Large intestine (tissue), 3 donors: ENCODE measurements around the gene GPR152. TPM values are rescaled to one million over a fixed set of nuclear protein-coding genes. Genes with fewer than 3 reads are reported as not detected.
"Not testable (repeated sequence)": the region's sequence is repeated elsewhere in the genome, so short reads cannot be mapped to it uniquely, and the experiment has no call there.

Source experiments
- DNase-seq, 2 donors: peaks; one replicate each; pipeline versions ENCODE4 v3.0.0 to v3.0.0-alpha.2; 2013
- H3K27ac ChIP-seq: one replicate; pipeline ENCODE4 v1.5.1; 2013; ENCODE audit warnings: low read length
- H3K27me3 ChIP-seq: 2 replicates; pipeline ENCODE4 v1.6.1; 2013; ENCODE audit warnings: low read length; ENCODE audit not compliant: control insufficient read depth, insufficient read depth
- H3K36me3 ChIP-seq: 2 replicates; pipeline ENCODE4 v1.6.1; 2013; ENCODE audit warnings: low read length; ENCODE audit not compliant: control insufficient read depth, insufficient read depth
- H3K4me1 ChIP-seq: one replicate; pipeline ENCODE4 v1.6.1; 2013; ENCODE audit warnings: low read length; ENCODE audit not compliant: control insufficient read depth, insufficient read depth
- H3K4me3 ChIP-seq: one replicate; pipeline ENCODE4 v1.5.1; 2013; ENCODE audit warnings: low read length
- H3K9me3 ChIP-seq: one replicate; pipeline ENCODE4 v1.6.1; 2013; ENCODE audit warnings: mild to moderate bottlenecking, low read depth, low read length, moderate library complexity; ENCODE audit not compliant: control insufficient read depth
- WGBS: methylation state at CpG from one replicate; pipeline ENCODE4 v1.1.5; 2013; ENCODE audit warnings: low lambda C conversion rate; ENCODE audit not compliant: insufficient coverage; 5-methylcytosine and 5-hydroxymethylcytosine counted together
- polyA plus RNA-seq: library from polyadenylated mRNA; unstranded; fragments of 120-200 nt; gene quantifications from one replicate; pipeline ENCODE4 v1.2.1, GENCODE V29; 2013

The GPR152 gene
- polyA plus RNA-seq, 1 donor = not detected

GRCh38 chr11:67431346-67432249 is 20.9 kb downstream of the GPR152 start:
- Histone ChIP-seq H3K27ac (no peak overlapping the region), H3K27me3 (no peaks in the 10 kb centered on the region), H3K4me1 (peaks cover 12% of the 10 kb centered on the region), H3K4me3 (no peak overlapping the region), H3K36me3 (peaks cover 53% of the 10 kb centered on the region), H3K9me3 (no peaks in the 10 kb centered on the region)
- 100% methylated on average over 1 of the region's 24 CpGs for WGBS
- no peak for DNase-seq

GRCh38 chr11:67429722-67430121 is 22.8 kb downstream of the GPR152 start:
- Histone ChIP-seq H3K4me1 (peaks cover 12% of the 10 kb centered on the region), H3K4me3 (no peak overlapping the region), H3K27me3 (no peaks in the 10 kb centered on the region), H3K9me3 (no peaks in the 10 kb centered on the region), H3K36me3 (peaks cover 41% of the 10 kb centered on the region), H3K27ac (no peak overlapping the region)
- DNase-seq = no peak
- no CpG with 5 or more reads among the region's 11 CpGs for WGBS

GRCh38 chr11:67429038-67429668 is 23.4 kb downstream of the GPR152 start:
- no peak for DNase-seq
- no peaks in the 10 kb centered on the region for H3K9me3 ChIP-seq
- peaks cover 12% of the 10 kb centered on the region for H3K4me1 ChIP-seq
- H3K4me3 ChIP-seq = peak overlapping the region; percentile 88
- H3K36me3 ChIP-seq = peaks cover 36% of the 10 kb centered on the region
- H3K27ac ChIP-seq = no peak overlapping the region
- no peaks in the 10 kb centered on the region for H3K27me3 ChIP-seq
- no CpG with 5 or more reads among the region's 12 CpGs for WGBS

- Histone ChIP-seq H3K27me3 (no peaks in the 10 kb centered on the region), H3K9me3 (no peaks in the 10 kb centered on the region), H3K36me3 (peaks cover 27% of the 10 kb centered on the region), H3K4me3 (peak within 1 kb of the TSS; percentile 88), H3K27ac (peak within 1 kb of the TSS; percentile 82), H3K4me1 (peaks cover 12% of the 10 kb centered on the region)
- 0% methylated on average over 3 of the region's 68 CpGs for WGBS
- DNase-seq = peak; percentile 98
These were observed 24.2 kb downstream of the GPR152 start, which contains the start of gene RPS6KB2 for GRCh38 chr11:67428052-67429001. TSS of gene RPS6KB2 (plus strand) at chr11:67428494. CDS start at chr11:67428546, 52 bp downstream.

GRCh38 chr11:67427364-67427859 is 25.1 kb downstream of the GPR152 start:
- H3K36me3 ChIP-seq = peaks cover 18% of the 10 kb centered on the region
- 50% methylated on average over 4 of the region's 19 CpGs for WGBS
- not testable (repeated sequence) for DNase-seq, H3K9me3 ChIP-seq, H3K27me3 ChIP-seq
- peak overlapping the region; percentile 88 for H3K4me3 ChIP-seq
- peak overlapping the region; percentile 82 for H3K27ac ChIP-seq
- H3K4me1 ChIP-seq = peaks cover 14% of the 10 kb centered on the region

GRCh38 chr11:67423891-67424613 is 28.5 kb downstream of the GPR152 start:
- no peak for DNase-seq
- H3K9me3 ChIP-seq = no peaks in the 10 kb centered on the region
- no CpG with 5 or more reads among the region's 34 CpGs for WGBS
- H3K4me1 ChIP-seq = peaks cover 13% of the 10 kb centered on the region
- no peak overlapping the region for H3K4me3 ChIP-seq
- no peaks in the 10 kb centered on the region for H3K36me3 ChIP-seq
- no peaks in the 10 kb centered on the region for H3K27me3 ChIP-seq
- no peak overlapping the region for H3K27ac ChIP-seq

GRCh38 chr11:67423466-67423865 is 29.1 kb downstream of the GPR152 start:
- no peak for DNase-seq
- no peak overlapping the region for H3K4me3 ChIP-seq
- peaks cover 11% of the 10 kb centered on the region for H3K4me1 ChIP-seq
- H3K27me3 ChIP-seq = no peaks in the 10 kb centered on the region
- no peak overlapping the region for H3K27ac ChIP-seq
- H3K36me3 ChIP-seq = no peaks in the 10 kb centered on the region
- no peaks in the 10 kb centered on the region for H3K9me3 ChIP-seq
- WGBS = no CpG with 5 or more reads among the region's 13 CpGs

GRCh38 chr11:67422891-67423290 is 29.6 kb downstream of the GPR152 start:
- H3K27ac ChIP-seq = no peak overlapping the region
- no CpG with 5 or more reads among the region's 6 CpGs for WGBS
- H3K4me1 ChIP-seq = peaks cover 11% of the 10 kb centered on the region
- no peak for DNase-seq
- H3K27me3 ChIP-seq = no peaks in the 10 kb centered on the region
- no peak overlapping the region for H3K4me3 ChIP-seq
- no peaks in the 10 kb centered on the region for H3K36me3 ChIP-seq
- no peaks in the 10 kb centered on the region for H3K9me3 ChIP-seq

GRCh38 chr11:67421430-67422031 is 31.0 kb downstream of the GPR152 start:
- no peaks in the 10 kb centered on the region for H3K36me3 ChIP-seq
- no peak for DNase-seq
- peaks cover 4% of the 10 kb centered on the region for H3K9me3 ChIP-seq
- H3K27me3 ChIP-seq = no peaks in the 10 kb centered on the region
- no CpG with 5 or more reads among the region's 22 CpGs for WGBS
- no peak overlapping the region for H3K27ac ChIP-seq
- peak overlapping the region; percentile 17 for H3K4me3 ChIP-seq
- H3K4me1 ChIP-seq = peaks cover 11% of the 10 kb centered on the region
